PC-3 (cell line): Measurements from ENCODE around the gene SCPEP1. TPM values are rescaled to one million over a fixed set of nuclear protein-coding genes. Genes with fewer than 3 reads are reported as not detected.

Experiments used
- ATAC-seq: fragments of 200-7000 bp; cut with Tn5 transposase; 2 replicates; pipeline ENCODE4 v1.9.1; 2020; ENCODE audit warnings: mild to moderate bottlenecking, moderate library complexity
- BruUV-seq: library from RNA; stranded (reverse); fragments of 400-500 nt; replicated peaks from 2 replicates; lab custom pipeline; 2021; lab: Mats Ljungman, UMichigan
- CTCF ChIA-PET: fragments of 300-600 bp; sonication (Branson Sonifier 250); formaldehyde crosslinking; loops from one replicate; lab custom pipeline; 2022; ENCODE audit warnings: antibody characterized with exemption; lab: Charles Lee
- POLR2A ChIA-PET: fragments of 300-600 bp; sonication (Branson Sonifier 250); formaldehyde crosslinking; loops from one replicate; lab custom pipeline; 2022; ENCODE audit warnings: antibody characterized with exemption; ENCODE audit not compliant: unreplicated experiment; lab: Charles Lee
- DNase-seq: peaks from one replicate; pipeline ENCODE4 v3.0.0-alpha.2; 2015
- H2AFZ ChIP-seq: fragments of 300-600 bp; sonication (generic); 2 replicates; pipeline ENCODE4 v1.6.0; 2016; ENCODE audit warnings: antibody characterized with exemption, low read length
- H3F3A ChIP-seq: fragments of 300-600 bp; sonication (generic); one replicate; pipeline ENCODE4 v1.6.0; 2017; ENCODE audit warnings: antibody characterized with exemption, low read length, control low read depth, mild to moderate bottlenecking; ENCODE audit not compliant: unreplicated experiment
- H3K27ac ChIP-seq: fragments of 300-600 bp; sonication (generic); 2 replicates; pipeline ENCODE4 v1.5.1; 2016; ENCODE audit warnings: mild to moderate bottlenecking, low read length
- H3K27me3 ChIP-seq: fragments of 300-600 bp; sonication (generic); 2 replicates; pipeline ENCODE4 v1.6.1; 2016; ENCODE audit warnings: low read length, mixed read lengths
- H3K36me3 ChIP-seq: fragments of 300-600 bp; sonication (generic); 2 replicates; pipeline ENCODE4 v1.6.1; 2016; ENCODE audit warnings: low read depth, mixed run types, low read length, mixed read lengths
- H3K4me1 ChIP-seq: fragments of 300-600 bp; sonication (generic); 2 replicates; pipeline ENCODE4 v1.5.1; 2016; ENCODE audit warnings: low read length; ENCODE audit not compliant: insufficient read depth
- H3K4me2 ChIP-seq: fragments of 300-600 bp; sonication (generic); 2 replicates; pipeline ENCODE4 v1.6.0; 2016; ENCODE audit warnings: low read length
- H3K4me3 ChIP-seq: fragments of 300-600 bp; sonication (generic); 2 replicates; pipeline ENCODE4 v1.5.1; 2016; ENCODE audit warnings: mild to moderate bottlenecking, low read length, mixed read lengths
- H3K79me2 ChIP-seq: fragments of 300-600 bp; sonication (generic); 2 replicates; pipeline ENCODE4 v1.6.1; 2017; ENCODE audit warnings: low read length, mixed read lengths
- H3K9ac ChIP-seq: fragments of 300-600 bp; sonication (generic); 2 replicates; pipeline ENCODE4 v1.6.0; 2016; ENCODE audit warnings: mild to moderate bottlenecking, low read length
- H3K9me2 ChIP-seq: fragments of 300-600 bp; sonication (generic); replicated peaks from 2 replicates; pipeline ENCODE4 v1.6.1; 2016; ENCODE audit warnings: mixed run types, low read length, mixed read lengths
- H3K9me3 ChIP-seq: fragments of 300-600 bp; sonication (generic); 2 replicates; pipeline ENCODE4 v1.6.1; 2016; ENCODE audit warnings: low read length, mixed read lengths
- H4K20me1 ChIP-seq: fragments of 300-600 bp; sonication (generic); 2 replicates; pipeline ENCODE4 v1.6.1; 2016; ENCODE audit warnings: low read length, mixed read lengths
- CTCF ChIP-seq: fragments of 300-600 bp; sonication (generic); conservative IDR thresholded peaks from 2 replicates; pipeline ENCODE4 v1.5.1; 2017; ENCODE audit warnings: antibody characterized with exemption, low read depth, mild to moderate bottlenecking, low read length
- EZH2 ChIP-seq: fragments of 300-600 bp; sonication (generic); IDR thresholded peaks from one replicate; pipeline ENCODE4 v1.6.1; 2017; ENCODE audit warnings: antibody characterized with exemption, mild to moderate bottlenecking, low read length; ENCODE audit not compliant: unreplicated experiment
- EZH2phosphoT487 ChIP-seq: fragments of 300-600 bp; sonication (generic); IDR thresholded peaks from 2 replicates; pipeline ENCODE4 v1.6.1; 2018; ENCODE audit warnings: mild to moderate bottlenecking, antibody characterized with exemption, low read length, borderline replicate concordance
- intact Hi-C: fragments of 100-400 bp; cut with micrococcal nuclease; formaldehyde crosslinking; loops from 2 replicates; pipeline ENCODE4 v1.9.0; 2023
- total RNA-seq: library from RNA; depleted of rRNA; stranded (reverse); fragments of >200 nt; gene quantifications from 2 replicates; pipeline ENCODE4 v1.2.3, GENCODE V29; 2014

SCPEP1 gene
- total RNA-seq, 1 experiment from 2014 or later, result 73.3 TPM

- ATAC-seq (no peak), DNase-seq (no peak)
- TF ChIP-seq EZH2phosphoT487 (no peak), EZH2 (no peak), CTCF (no peak)
- Histone ChIP-seq H3K27me3 (no peaks in the 10 kb centered on the region), H3K4me1 (peaks cover 12% of the 10 kb centered on the region), H3F3A (no peaks in the 10 kb centered on the region), H3K9me3 (no peaks in the 10 kb centered on the region), H3K9ac (no peak overlapping the region), H2AFZ (no peak overlapping the region), H3K9me2 (no peaks in the 10 kb centered on the region), H3K27ac (no peak overlapping the region), H4K20me1 (no peaks in the 10 kb centered on the region), H3K36me3 (no peaks in the 10 kb centered on the region), H3K4me2 (no peak overlapping the region), H3K79me2 (no peaks in the 10 kb centered on the region), H3K4me3 (no peak overlapping the region)
- BruUV-seq, result no TSS peak
- ChIA-PET POLR2A (interaction anchor here (0.8 kb wide), 1 partner anchor 559 kb away, joined by 4 read pairs; no protein-coding TSS in a partner anchor), CTCF (no interaction called here)
- intact Hi-C loops, result loop anchor here (2.0 kb wide), 2 partner anchors 31 to 43 kb away; no protein-coding TSS in a partner anchor
Measured at GRCh38 chr17:57011491-57012015, 33.6 kb downstream of the SCPEP1 start.

DNA sequence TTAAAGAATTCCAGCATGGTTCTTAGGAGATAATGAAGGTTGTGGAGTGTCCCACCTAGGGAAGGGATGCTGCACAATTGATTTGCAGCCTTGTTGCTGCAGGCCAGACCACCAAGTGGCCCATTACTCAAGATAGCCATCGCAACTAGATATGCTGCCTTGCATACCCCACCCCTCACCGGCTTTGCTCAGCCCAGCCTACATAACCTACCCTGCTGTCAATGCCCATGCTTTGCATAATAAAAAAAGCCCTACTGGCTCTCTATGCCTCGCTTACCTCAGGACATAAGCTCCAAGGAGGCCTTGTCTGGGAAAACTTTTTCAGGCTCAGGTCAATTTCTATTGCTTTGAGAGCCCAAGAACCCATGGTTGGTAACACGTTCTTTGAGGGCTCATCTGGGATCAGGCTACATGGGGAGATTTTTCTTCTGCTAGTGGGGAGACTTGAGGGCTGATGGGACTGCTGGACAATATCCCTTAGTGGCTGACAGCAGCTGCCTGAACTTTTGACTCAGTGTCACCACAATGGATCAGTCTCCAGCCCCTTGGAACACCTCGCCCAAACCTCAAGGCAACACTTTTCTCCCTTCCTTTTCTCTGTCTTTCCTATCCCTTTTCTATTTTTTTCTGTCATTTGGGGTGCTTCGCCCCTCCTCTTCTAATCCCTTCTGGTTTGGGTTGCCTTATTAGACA lies 38.3 kb downstream of the SCPEP1 start:
- Histone ChIP-seq H3K27me3 (no peaks in the 10 kb centered on the region), H3K27ac (peak overlapping the region; percentile 65), H3K4me3 (no peak overlapping the region), H3F3A (no peaks in the 10 kb centered on the region), H3K36me3 (no peaks in the 10 kb centered on the region), H3K4me1 (peaks cover 22% of the 10 kb centered on the region), H3K9me2 (no peaks in the 10 kb centered on the region), H3K9ac (no peak overlapping the region; the same call in 1 of the 2 replicates), H3K79me2 (no peaks in the 10 kb centered on the region), H2AFZ (no peak overlapping the region), H4K20me1 (no peaks in the 10 kb centered on the region), H3K9me3 (no peaks in the 10 kb centered on the region), H3K4me2 (peak overlapping the region; percentile 26)
- CTCF ChIA-PET, result no interaction called here
- no TSS peak for BruUV-seq
- POLR2A ChIA-PET, result no interaction called here
- no peak for DNase-seq
- no peak for ATAC-seq
- intact Hi-C loops, result loop anchor here (2.0 kb wide), 1 partner anchor 69 kb away; the partner anchor contains the start of gene AKAP1
- TF ChIP-seq EZH2 (no peak), CTCF (no peak), EZH2phosphoT487 (no peak)

DNA sequence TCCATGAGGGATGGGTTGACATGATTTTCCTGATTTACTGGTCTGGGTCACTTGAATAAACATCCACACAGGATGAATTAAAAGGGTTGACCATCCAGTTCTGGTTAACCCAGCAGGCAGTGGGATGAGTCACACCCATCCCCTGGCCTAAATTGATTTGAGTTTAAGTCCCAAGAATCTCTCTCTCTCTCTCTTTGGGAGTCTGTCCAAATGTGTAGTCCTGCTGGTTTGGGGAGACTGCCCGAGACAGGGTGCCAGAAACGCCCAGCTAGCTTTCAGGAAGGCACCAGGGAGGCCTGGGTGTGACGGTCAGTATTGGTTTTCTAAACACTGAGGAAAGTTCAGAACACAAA lies 38.8 kb downstream of the SCPEP1 start:
- no peak overlapping the region for H3K4me3 ChIP-seq
- BruUV-seq, result no TSS peak
- no peak for TF ChIP-seq EZH2phosphoT487
- no peaks in the 10 kb centered on the region for H3K36me3 ChIP-seq
- intact Hi-C loops, result loop anchor here (2.0 kb wide), 1 partner anchor 68 kb away; the partner anchor contains the start of gene AKAP1
- H3K79me2 ChIP-seq, result no peaks in the 10 kb centered on the region
- no peak overlapping the region for H3K9ac ChIP-seq
- H3K4me1 ChIP-seq, result peaks cover 28% of the 10 kb centered on the region
- ATAC-seq, result peak; percentile 90
- no peaks in the 10 kb centered on the region for H3K9me2 ChIP-seq
- H3K27me3 ChIP-seq, result no peaks in the 10 kb centered on the region
- DNase-seq, result peak; percentile 99
- H3K9me3 ChIP-seq, result no peaks in the 10 kb centered on the region
- ChIA-PET CTCF (no interaction called here), POLR2A (no interaction called here)
- peak overlapping the region; percentile 65 for H3K27ac ChIP-seq
- peak overlapping the region; percentile 37; the same call in 1 of the 2 replicates for H2AFZ ChIP-seq
- no peaks in the 10 kb centered on the region for H4K20me1 ChIP-seq
- no peaks in the 10 kb centered on the region for H3F3A ChIP-seq
- peak overlapping the region; percentile 54; the same call in 1 of the 2 replicates for H3K4me2 ChIP-seq
